Stimulated activated CD8-positive, alpha-beta memory T cell treated with anti-CD3 and anti-CD28 coated beads, Interleukin-7, amount 100 ng/mL, for 4 hours (primary cell): ENCODE results near the gene BMS1.
"Not testable (repeated sequence)": the region's sequence is repeated elsewhere in the genome, so short reads cannot be mapped to it uniquely, and the experiment has no call there.

ENCODE experiments used
- DNase-seq, 2 donors: peaks; one replicate each; pipeline ENCODE4 v3.0.0-alpha.2; 2020; ENCODE audit warnings: low read depth in 2 of 2

The BMS1 gene

DNA sequence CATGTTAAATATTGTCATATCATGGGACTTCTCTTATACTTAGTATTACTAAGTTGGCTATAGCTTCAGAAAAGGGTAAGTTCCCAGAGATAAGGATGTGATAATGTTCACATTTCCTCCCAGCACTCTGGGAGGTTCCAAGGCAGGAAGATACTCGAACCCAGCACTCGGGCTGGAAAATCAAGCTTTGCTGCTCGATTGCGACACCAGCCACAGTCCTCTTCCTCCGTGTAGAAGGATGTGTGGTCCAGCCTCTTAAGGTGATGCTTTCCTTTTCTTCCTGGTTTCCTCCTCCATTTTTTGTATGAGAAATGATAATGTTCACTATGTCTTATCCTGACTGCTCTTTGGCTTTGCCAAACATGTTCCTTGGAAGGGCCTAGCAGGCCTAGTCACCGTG, 3.2 kb downstream of the BMS1 start:
- no peak for DNase-seq

- DNase-seq, result no peak
These were observed 8.2 kb downstream of the BMS1 start for GRCh38 chr10:42790835-42791234.

DNA sequence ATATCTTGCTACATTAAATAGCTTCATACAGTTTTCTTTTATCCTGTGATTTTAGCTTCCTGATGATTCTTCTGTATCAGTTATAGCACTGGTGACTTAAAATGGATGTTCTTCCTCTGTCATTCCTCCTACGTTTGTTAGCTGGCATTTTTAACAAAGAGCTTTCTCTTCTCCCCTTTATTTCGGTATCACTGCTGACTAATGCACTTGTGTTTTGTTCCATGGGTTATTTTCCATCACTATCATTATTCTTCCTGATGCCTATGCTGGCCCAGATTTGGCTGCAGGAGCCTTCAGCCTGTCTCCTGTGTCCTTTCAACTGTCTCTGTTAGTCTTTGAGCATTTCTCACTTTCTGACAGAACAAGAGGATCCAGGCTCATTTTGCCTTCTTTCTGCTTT, 13.1 kb downstream of the BMS1 start:
- DNase-seq, result no peak

DNA sequence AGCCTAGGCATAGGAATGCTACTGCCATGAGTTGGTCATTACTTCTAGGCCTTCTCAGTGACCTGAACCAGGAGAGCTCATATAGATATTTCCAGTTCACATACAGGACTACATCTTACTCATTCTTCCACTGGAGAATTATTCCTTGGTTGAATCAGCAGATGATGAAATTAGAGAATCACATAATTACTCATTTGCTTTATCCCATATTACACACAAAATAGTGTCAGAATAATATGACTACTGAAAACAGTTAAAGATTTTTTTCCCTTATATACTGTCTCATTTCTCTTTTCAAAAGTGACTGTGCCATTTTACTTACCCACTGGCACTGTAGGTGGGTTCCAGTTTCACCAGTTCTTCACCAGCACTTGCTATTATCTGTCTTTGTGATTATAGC, 18.5 kb downstream of the BMS1 start:
- DNase-seq, result no peak

DNA sequence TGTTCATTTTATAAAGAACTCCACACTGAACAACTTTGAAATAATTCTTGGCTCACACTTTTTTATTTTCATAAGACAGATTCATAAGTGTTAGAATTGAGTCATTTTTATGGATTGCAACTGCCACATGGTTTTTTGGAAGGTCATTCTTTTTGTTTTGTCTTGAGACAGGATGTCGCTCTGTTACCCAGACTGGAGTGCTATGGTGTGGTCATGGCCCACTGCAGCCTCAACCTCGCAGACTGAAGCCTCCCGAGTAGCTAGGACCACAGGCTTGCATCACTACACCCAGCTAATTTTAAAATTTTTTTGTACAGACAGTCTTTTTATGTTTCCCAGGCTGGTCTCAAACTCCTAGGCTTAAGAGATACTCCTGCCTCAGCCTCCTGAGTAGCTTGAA, 20.3 kb downstream of the BMS1 start:
- DNase-seq, result no peak

DNA sequence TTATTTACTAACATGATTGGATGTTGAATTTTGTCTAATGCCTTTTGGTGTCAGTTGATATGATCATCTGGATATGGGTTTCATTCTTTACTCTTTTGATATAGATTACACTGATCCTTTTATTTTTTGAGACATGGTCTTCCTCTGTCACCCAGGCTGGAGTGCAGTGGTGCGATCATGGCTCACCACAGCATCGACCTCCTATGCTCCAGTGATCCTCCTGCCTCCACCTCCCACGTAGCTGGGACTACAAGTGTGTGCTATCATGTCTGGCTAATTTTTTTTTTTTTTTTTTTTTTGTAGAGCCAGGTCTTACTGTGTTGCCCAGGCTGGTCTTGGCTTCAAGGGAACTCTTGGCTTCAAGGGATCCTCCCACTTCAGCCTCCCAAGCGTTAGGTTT, 27.1 kb downstream of the BMS1 start:
- no peak for DNase-seq

GRCh38 chr10:42812028-42812427, 29.4 kb downstream of the BMS1 start:
- no peak for DNase-seq

DNA sequence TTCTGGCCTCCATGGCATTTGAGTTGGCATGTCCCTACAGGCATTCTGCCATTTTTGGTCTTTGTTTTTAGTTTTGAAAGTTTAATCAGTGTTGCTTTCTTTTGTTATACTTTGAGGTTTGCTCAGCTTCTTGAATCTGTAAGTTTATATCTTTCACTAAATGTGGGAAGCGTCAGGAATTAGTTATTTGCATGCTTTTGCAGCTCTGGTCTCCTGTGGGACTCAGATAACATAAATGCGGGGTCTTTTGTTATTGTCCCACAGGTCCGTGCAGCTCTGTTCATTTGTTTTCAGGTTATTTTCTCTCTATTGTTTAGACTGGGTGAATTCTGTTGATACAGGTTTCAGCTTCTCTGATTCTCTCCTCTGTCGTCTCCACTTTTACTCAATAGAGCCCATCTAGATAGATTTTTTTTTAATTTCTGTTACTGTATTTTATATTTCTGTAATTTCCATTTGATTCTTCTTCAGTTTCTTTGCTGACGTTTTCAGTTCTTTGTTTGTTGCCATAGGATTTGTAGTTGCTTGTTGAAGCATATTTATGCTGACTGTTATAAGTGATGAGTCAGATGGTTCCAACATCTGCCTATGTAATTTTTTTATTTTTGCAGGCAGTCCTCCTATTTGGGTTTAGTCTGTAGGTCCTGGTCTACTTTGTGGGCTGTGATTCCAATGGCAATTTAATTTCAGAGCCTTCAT, 31.5 kb downstream of the BMS1 start:
- not testable (repeated sequence) for DNase-seq

- not testable (repeated sequence) for DNase-seq
These were observed 33.7 kb downstream of the BMS1 start for GRCh38 chr10:42816334-42816733.

GRCh38 chr10:42816912-42817311, 34.3 kb downstream of the BMS1 start:
- DNase-seq, result no peak

GRCh38 chr10:42817417-42817816, 34.8 kb downstream of the BMS1 start:
- not testable (repeated sequence) for DNase-seq

GRCh38 chr10:42826759-42827158, 44.2 kb downstream of the BMS1 start:
- not testable (repeated sequence) for DNase-seq

- DNase-seq, result no peak
These were observed 44.6 kb downstream of the BMS1 start for GRCh38 chr10:42827201-42827600.

DNA sequence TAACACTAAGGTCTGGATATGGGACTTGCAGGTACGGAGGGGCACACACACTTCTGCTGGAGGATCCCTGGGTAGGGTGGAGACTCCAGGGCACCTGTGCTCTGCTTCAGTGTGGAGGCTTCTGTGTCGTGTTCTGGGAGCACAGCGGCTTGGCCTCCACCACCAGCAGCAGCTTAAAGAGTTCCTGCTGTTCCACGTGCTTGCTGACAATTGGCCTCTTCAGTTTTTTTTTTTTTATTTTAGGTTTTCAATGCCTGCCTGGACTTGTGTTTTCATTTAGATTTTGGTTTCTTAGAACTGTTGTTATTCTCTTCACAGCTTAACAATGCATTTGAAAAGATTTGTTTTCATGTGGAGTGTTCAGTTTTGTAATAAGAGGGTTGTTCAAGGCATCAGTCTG, 45.8 kb downstream of the BMS1 start:
- DNase-seq, result not testable (repeated sequence)

- DNase-seq, result no peak
These were observed 47.6 kb downstream of the BMS1 start for GRCh38 chr10:42830237-42830636.

DNA sequence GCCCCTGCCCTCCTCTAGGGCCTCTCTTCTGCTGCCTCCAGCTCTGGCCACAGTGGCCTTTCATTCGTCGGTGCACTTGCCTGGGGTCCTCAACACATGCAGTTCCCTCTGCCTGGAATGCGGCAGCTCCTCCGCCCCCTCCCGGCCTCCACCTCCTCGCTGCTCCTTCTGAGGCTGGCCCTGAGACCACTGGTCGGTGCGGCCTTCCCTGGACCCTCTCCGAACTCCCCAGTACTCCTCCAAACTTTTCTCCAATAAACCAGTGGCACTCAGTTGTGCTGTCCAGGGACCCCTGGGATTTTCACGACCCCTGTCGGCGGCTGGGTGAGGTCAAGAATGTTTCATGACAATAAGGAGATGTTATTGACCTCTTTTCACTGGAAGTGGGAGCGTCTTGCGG, 53.5 kb downstream of the BMS1 start:
- DNase-seq, result no peak

DNA sequence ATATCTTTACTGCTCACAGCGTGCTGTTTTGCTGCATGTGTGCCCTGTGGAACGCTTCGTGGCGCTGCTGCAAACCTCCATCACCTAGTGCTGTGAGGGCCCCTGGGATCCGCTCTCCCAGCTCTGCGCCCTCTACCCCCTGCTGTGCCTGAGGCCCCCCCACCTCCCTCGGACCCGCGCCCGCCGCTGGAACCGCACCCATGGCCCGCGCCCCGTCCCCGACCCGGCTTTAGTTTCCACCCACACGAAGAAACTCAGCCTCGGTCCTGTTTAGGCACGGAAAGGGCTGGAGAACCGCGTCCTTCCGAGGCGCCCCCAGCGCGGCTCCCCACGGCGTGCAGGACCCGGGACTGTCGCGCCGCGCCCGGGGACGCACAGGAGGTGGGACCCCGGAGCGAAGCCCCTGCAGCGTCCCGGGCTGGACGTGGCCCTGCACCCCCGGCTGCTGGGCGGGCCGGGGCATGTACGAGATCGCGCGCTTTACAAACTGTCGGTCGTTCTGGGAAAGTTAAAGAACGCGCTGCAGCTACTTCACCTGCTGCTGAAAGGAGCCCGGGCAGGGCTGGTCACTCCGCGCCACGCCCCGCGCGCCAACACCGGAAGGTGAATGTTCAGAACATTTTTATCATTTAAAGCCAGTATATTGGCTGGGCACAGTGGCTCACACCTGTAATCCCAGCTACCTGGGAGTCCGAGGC, 54.3 kb downstream of the BMS1 start:
- DNase-seq, result no peak

GRCh38 chr10:42844810-42845209, 62.2 kb downstream of the BMS1 start:
- not testable (repeated sequence) for DNase-seq

- DNase-seq, result not testable (repeated sequence)
These were observed 64.7 kb downstream of the BMS1 start for GRCh38 chr10:42847261-42847660.

- DNase-seq, result no peak
These were observed 68.3 kb downstream of the BMS1 start for GRCh38 chr10:42850931-42851330.

GRCh38 chr10:42859256-42859655, 76.7 kb downstream of the BMS1 start:
- DNase-seq, result no peak

DNA sequence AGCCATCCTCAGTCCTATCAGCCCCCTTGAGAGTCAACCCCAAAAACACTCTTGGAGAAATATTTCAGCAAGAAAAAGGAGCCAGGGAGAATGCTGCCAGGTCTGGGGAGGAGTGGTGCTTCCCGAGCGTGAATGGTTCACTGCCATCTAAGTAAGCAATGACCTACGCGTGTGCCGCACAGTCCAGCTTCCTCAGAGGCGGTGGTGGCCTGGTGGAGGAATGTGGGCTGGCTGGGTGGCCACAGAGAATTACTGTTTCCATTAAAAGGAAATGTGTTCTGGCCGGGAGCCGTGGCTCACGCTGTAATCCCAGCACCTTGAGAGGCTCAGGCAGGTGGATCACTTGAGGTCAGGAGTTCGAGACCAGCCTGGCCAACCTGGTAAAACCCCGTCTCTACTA, 77.4 kb downstream of the BMS1 start:
- DNase-seq, result not testable (repeated sequence)

DNA sequence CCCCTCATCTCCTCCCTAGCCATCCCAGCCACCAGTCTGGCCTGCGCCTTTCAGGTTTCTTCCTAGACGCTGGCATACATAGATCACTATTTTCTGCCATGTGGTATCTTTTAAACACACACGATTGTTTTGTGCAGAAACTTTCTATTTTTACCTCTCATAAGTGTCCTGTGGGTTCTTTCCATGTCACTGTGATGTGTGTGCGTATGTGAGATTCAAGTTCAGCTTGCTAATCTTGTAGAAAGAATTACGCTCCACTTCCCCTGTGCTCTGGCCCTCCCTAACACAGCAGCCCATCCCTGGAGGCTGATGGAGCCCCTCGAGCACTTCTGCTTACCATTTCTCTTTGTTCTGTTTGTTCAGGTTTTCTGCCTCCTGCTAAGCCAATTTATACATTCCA, 80.2 kb downstream of the BMS1 start:
- not testable (repeated sequence) for DNase-seq

DNA sequence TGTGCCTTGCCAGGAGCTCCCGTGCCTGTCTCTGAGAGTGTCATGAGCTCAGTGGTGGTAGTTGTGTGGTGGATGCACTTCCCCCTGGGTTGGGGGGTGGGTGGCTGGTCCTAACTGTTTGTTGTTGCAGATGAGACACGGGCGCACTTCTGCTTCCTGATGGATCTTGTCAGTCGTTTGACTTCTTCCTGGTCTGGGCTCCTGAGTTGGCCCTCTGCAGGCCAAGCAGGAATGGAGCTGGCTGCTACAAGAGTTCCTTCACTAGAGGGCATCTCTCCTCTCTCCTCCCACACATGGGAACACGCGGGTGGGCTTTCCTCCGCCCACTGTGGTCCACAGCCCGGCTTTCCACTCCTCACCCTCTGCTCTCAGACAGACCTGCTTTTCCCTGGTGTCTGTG, 82.0 kb downstream of the BMS1 start:
- no peak for DNase-seq
